Airway epithelial cell (primary cell): ENCODE results near the gene ZNF519. TPM values are rescaled to one million over a fixed set of nuclear protein-coding genes. Genes with fewer than 3 reads are reported as not detected.

Experiments used
- total RNA-seq: library from RNA; depleted of rRNA; stranded (reverse); fragments of >200 nt; gene quantifications from 2 replicates; pipeline ENCODE4 v1.2.3, GENCODE V29; 2015

Gene ZNF519
- 2.5 and 9.3 TPM in 2 replicates for total RNA-seq

GRCh38 chr18:14132271-14132700 is at the start of gene ZNF519:
Gene ZNF519 (minus strand): TSS chr18:14132435. CDS start chr18:14132277, 158 bp downstream.

Other genes with a start within 250 kb of the ZNF519 start
- gene MC2R, start 216.9 kb downstream of the ZNF519 start, total RNA-seq: not detected in 2 replicates